Parathyroid adenoma (tissue), 2 donors: ENCODE measurements around the gene CCN2.

Experiments used
- H2AFZ ChIP-seq: fragments of 300-600 bp; sonication (generic); one replicate; pipeline ENCODE4 v1.7.0; 2017; ENCODE audit warnings: antibody characterized with exemption, mild to moderate bottlenecking
- H3K27ac ChIP-seq: fragments of 300-600 bp; sonication (generic); one replicate; pipeline ENCODE4 v1.7.0; 2017
- H3K27me3 ChIP-seq: fragments of 300-600 bp; sonication (generic); one replicate; pipeline ENCODE4 v1.7.0; 2017; ENCODE audit warnings: low read length; ENCODE audit not compliant: control insufficient read depth, insufficient read depth
- H3K36me3 ChIP-seq: fragments of 300-600 bp; sonication (generic); one replicate; pipeline ENCODE4 v1.7.0; 2017; ENCODE audit warnings: low read length; ENCODE audit not compliant: control insufficient read depth, insufficient read depth
- H3K4me1 ChIP-seq: fragments of 300-600 bp; sonication (generic); one replicate; pipeline ENCODE4 v1.7.0; 2017; ENCODE audit warnings: control low read depth
- H3K4me2 ChIP-seq: fragments of 300-600 bp; sonication (generic); one replicate; pipeline ENCODE4 v1.7.0; 2017; ENCODE audit warnings: low read length
- H3K4me3 ChIP-seq: fragments of 300-600 bp; sonication (generic); one replicate; pipeline ENCODE4 v1.7.0; 2017; ENCODE audit warnings: low read depth, low read length
- H3K79me2 ChIP-seq: fragments of 300-600 bp; sonication (generic); one replicate; pipeline ENCODE4 v1.7.0; 2017; ENCODE audit warnings: control low read depth
- H3K9ac ChIP-seq: fragments of 300-600 bp; sonication (generic); one replicate; pipeline ENCODE4 v1.7.0; 2017; ENCODE audit warnings: mild to moderate bottlenecking
- H3K9me3 ChIP-seq: fragments of 300-600 bp; sonication (generic); one replicate; pipeline ENCODE4 v1.7.0; 2017; ENCODE audit warnings: low read length; ENCODE audit not compliant: control insufficient read depth
- CTCF ChIP-seq: fragments of 300-600 bp; sonication (generic); IDR thresholded peaks from one replicate; pipeline ENCODE4 v1.7.0; 2017; ENCODE audit warnings: antibody characterized with exemption, mild to moderate bottlenecking
- donor health status: primary hyperparathyroidism.

Gene CCN2

GRCh38 chr6:131954059-131954774, 3.0 kb upstream of the CCN2 start:
- no peaks in the 10 kb centered on the region for H3K9me3 ChIP-seq
- no peaks in the 10 kb centered on the region for H3K79me2 ChIP-seq
- H3K4me1 ChIP-seq, result no peaks in the 10 kb centered on the region
- no peak overlapping the region for H2AFZ ChIP-seq
- H3K9ac ChIP-seq, result no peak overlapping the region
- H3K36me3 ChIP-seq, result no peaks in the 10 kb centered on the region
- no peak overlapping the region for H3K27ac ChIP-seq
- no peaks in the 10 kb centered on the region for H3K27me3 ChIP-seq
- no peak overlapping the region for H3K4me2 ChIP-seq
- H3K4me3 ChIP-seq, result no peak overlapping the region
- TF ChIP-seq CTCF, result no peak

GRCh38 chr6:131952886-131953509, 1.8 kb upstream of the CCN2 start:
- Histone ChIP-seq H3K36me3 (no peaks in the 10 kb centered on the region), H3K4me3 (no peak overlapping the region), H3K27ac (no peak overlapping the region), H3K4me2 (no peak overlapping the region), H2AFZ (no peak overlapping the region), H3K9ac (no peak overlapping the region), H3K4me1 (no peaks in the 10 kb centered on the region), H3K27me3 (no peaks in the 10 kb centered on the region), H3K79me2 (no peaks in the 10 kb centered on the region), H3K9me3 (no peaks in the 10 kb centered on the region)
- TF ChIP-seq CTCF, result no peak

GRCh38 chr6:131951576-131952230, 531 bp upstream of the CCN2 start:
- Histone ChIP-seq H3K9me3 (no peaks in the 10 kb centered on the region), H3K27ac (peak overlapping the region; percentile 49), H2AFZ (peak overlapping the region; percentile 83), H3K4me3 (peak overlapping the region; percentile 60), H3K9ac (no peak overlapping the region), H3K4me2 (peak overlapping the region; percentile 64), H3K4me1 (no peaks in the 10 kb centered on the region), H3K27me3 (no peaks in the 10 kb centered on the region), H3K79me2 (no peaks in the 10 kb centered on the region), H3K36me3 (no peaks in the 10 kb centered on the region)
- no peak for TF ChIP-seq CTCF

- peak overlapping the region; percentile 37 for H3K4me3 ChIP-seq
- peak; percentile 43 for TF ChIP-seq CTCF
- H3K9ac ChIP-seq, result no peak overlapping the region
- H3K36me3 ChIP-seq, result no peaks in the 10 kb centered on the region
- peak overlapping the region; percentile 66 for H3K27ac ChIP-seq
- H3K4me1 ChIP-seq, result no peaks in the 10 kb centered on the region
- no peaks in the 10 kb centered on the region for H3K79me2 ChIP-seq
- peak overlapping the region; percentile 61 for H3K4me2 ChIP-seq
- peak overlapping the region; percentile 83 for H2AFZ ChIP-seq
- no peaks in the 10 kb centered on the region for H3K9me3 ChIP-seq
- no peaks in the 10 kb centered on the region for H3K27me3 ChIP-seq
Measured at GRCh38 chr6:131949909-131950766, 1.0 kb downstream of the CCN2 start.
